Calu3 (cell line): Measurements from ENCODE around the gene NAA11. TPM values are rescaled to one million over a fixed set of nuclear protein-coding genes. Genes with fewer than 3 reads are reported as not detected.

ENCODE experiments used
- BruUV-seq: library from RNA; stranded (reverse); fragments of 400-500 nt; replicated peaks from 2 replicates; lab custom pipeline; 2021; lab: Mats Ljungman, UMichigan
- CTCF ChIA-PET: fragments of 300-600 bp; sonication (Branson Sonifier 250); formaldehyde crosslinking; loops from one replicate; lab custom pipeline; 2022; ENCODE audit warnings: antibody characterized with exemption; lab: Charles Lee
- DNase-seq: peaks from one replicate; pipeline ENCODE4 v3.0.0; 2022
- H3K27ac Mint-ChIP-seq: one replicate; pipeline ENCODE4 v1.8.0; 2022; ENCODE audit warnings: mixed read lengths; ENCODE audit not compliant: unreplicated experiment
- H3K27me3 Mint-ChIP-seq: one replicate; pipeline ENCODE4 v1.8.0; 2022; ENCODE audit warnings: mixed read lengths; ENCODE audit not compliant: unreplicated experiment
- H3K36me3 Mint-ChIP-seq: one replicate; pipeline ENCODE4 v1.8.0; 2022; ENCODE audit warnings: mild to moderate bottlenecking, moderate library complexity, mixed read lengths; ENCODE audit not compliant: insufficient read depth, unreplicated experiment
- H3K4me1 Mint-ChIP-seq: one replicate; pipeline ENCODE4 v1.8.0; 2022; ENCODE audit warnings: mild to moderate bottlenecking, low read depth, mixed read lengths; ENCODE audit not compliant: unreplicated experiment
- H3K4me3 Mint-ChIP-seq: one replicate; pipeline ENCODE4 v1.8.0; 2022; ENCODE audit warnings: mild to moderate bottlenecking, low read depth, moderate library complexity, mixed read lengths; ENCODE audit not compliant: unreplicated experiment
- H3K9me3 Mint-ChIP-seq: one replicate; pipeline ENCODE4 v1.8.0; 2022; ENCODE audit warnings: low read depth, mixed read lengths; ENCODE audit not compliant: unreplicated experiment
- CTCF ChIP-seq: fragments of 200-600 bp; IDR thresholded peaks from one replicate; pipeline ENCODE4 v1.8.0; 2022; ENCODE audit warnings: antibody characterized with exemption; ENCODE audit not compliant: unreplicated experiment
- intact Hi-C: fragments of 100-400 bp; cut with micrococcal nuclease; formaldehyde crosslinking; loops from one replicate; pipeline ENCODE4 v1.10.0; 2022; ENCODE audit not compliant: unreplicated experiment
- total RNA-seq: library from RNA; stranded (reverse); gene quantifications from 2 replicates; pipeline ENCODE4 v1.2.3, GENCODE V29; 2022

NAA11 gene
- total RNA-seq, 1 experiment from 2014 or later, result not detected

- Mint-ChIP-seq H3K4me1 (no peaks in the 10 kb centered on the region), H3K9me3 (no peaks in the 10 kb centered on the region), H3K27ac (no peak overlapping the region), H3K4me3 (no peak overlapping the region), H3K36me3 (no peaks in the 10 kb centered on the region), H3K27me3 (no peaks in the 10 kb centered on the region)
- intact Hi-C loops, result no loop called here
- CTCF ChIA-PET, result no interaction called here
- no TSS peak for BruUV-seq
- DNase-seq, result no peak
- no peak for TF ChIP-seq CTCF
Observed at GRCh38 chr4:79272126-79272525, 53.7 kb downstream of the NAA11 start.

DNA sequence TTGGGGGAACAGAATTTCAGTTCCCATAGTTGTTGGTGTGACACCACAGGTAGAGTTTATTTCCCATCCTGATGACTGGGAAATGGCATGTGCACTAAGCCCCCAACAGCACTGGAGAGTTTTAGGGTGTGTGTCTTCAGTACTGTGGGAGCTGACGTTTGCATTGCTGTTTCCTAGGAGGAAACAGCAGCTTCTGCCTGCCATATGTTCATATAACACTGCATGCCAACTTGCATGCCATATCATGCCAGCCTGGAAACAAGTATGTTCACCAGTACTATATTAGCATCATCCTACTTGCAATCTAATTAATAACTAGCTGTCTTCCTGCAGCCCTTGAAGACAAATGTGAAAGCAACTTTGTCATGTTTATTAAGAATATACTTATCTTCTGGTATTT lies 58.2 kb downstream of the NAA11 start:
- no TSS peak for BruUV-seq
- Mint-ChIP-seq H3K4me3 (no peak overlapping the region), H3K27ac (no peak overlapping the region), H3K9me3 (no peaks in the 10 kb centered on the region), H3K36me3 (no peaks in the 10 kb centered on the region), H3K4me1 (no peaks in the 10 kb centered on the region), H3K27me3 (no peaks in the 10 kb centered on the region)
- CTCF ChIA-PET, result no interaction called here
- DNase-seq, result no peak
- TF ChIP-seq CTCF, result no peak
- intact Hi-C loops, result no loop called here

Other genes with a start within 250 kb of the NAA11 start
- gene GK2, start 82.2 kb upstream of the NAA11 start, total RNA-seq, result not detected in 2 replicates